ENCODE measurements around the gene HIF1A.

DNA sequence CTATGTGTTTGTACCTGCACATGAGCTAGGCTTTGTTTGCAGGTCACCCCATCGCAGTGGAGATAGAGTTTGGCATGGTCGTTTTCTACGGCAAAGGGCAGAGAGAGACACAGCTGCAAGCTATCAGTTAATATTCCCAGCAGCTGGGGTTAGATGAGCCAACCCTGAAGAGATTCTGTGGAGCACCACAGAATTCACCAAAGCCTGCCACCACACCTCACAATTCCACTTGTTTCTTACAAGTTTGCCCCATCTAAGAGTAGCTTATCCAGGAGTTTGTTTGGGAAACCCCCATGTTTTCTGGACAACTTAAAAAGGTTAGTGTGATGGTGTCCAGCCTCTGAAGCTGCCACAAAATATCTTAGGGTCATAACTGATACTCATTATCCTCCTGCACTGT, 20.0 kb upstream of the HIF1A start:
- no peak for TF ChIP-seq EZH2phosphoT487 (conservative IDR thresholded peaks at IDR 0.05; ENCODE audit: low read length)
- TF ChIP-seq, protein P1, sequence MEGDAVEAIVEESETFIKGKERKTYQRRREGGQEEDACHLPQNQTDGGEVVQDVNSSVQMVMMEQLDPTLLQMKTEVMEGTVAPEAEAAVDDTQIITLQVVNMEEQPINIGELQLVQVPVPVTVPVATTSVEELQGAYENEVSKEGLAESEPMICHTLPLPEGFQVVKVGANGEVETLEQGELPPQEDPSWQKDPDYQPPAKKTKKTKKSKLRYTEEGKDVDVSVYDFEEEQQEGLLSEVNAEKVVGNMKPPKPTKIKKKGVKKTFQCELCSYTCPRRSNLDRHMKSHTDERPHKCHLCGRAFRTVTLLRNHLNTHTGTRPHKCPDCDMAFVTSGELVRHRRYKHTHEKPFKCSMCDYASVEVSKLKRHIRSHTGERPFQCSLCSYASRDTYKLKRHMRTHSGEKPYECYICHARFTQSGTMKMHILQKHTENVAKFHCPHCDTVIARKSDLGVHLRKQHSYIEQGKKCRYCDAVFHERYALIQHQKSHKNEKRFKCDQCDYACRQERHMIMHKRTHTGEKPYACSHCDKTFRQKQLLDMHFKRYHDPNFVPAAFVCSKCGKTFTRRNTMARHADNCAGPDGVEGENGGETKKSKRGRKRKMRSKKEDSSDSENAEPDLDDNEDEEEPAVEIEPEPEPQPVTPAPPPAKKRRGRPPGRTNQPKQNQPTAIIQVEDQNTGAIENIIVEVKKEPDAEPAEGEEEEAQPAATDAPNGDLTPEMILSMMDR (IDR thresholded peaks at IDR 0.05; ENCODE audit: insufficient read depth, low read length, poor library complexity, severe bottlenecking), result no peak
